Measurements from ENCODE around the gene METTL6.

DNA sequence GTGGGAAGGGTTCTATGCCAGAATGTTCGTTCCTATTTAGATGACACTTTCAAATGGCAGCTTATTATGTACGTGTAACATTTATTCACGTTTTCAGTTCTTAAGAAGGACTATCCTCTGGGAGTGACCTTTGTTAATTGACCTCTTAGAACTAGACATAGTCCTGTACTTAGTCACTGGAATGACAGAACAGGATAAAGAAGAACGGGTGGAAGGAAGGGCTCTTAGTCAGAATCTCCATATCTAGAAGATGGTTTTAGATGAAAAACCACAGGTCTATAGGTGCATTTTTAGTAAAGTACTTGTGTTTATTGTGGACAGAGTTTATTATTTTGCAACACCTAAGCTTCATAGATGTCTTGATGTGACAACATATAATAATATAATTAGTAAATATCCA lies 6.5 kb downstream of the METTL6 start:
- TF ChIP-seq, protein P1, sequence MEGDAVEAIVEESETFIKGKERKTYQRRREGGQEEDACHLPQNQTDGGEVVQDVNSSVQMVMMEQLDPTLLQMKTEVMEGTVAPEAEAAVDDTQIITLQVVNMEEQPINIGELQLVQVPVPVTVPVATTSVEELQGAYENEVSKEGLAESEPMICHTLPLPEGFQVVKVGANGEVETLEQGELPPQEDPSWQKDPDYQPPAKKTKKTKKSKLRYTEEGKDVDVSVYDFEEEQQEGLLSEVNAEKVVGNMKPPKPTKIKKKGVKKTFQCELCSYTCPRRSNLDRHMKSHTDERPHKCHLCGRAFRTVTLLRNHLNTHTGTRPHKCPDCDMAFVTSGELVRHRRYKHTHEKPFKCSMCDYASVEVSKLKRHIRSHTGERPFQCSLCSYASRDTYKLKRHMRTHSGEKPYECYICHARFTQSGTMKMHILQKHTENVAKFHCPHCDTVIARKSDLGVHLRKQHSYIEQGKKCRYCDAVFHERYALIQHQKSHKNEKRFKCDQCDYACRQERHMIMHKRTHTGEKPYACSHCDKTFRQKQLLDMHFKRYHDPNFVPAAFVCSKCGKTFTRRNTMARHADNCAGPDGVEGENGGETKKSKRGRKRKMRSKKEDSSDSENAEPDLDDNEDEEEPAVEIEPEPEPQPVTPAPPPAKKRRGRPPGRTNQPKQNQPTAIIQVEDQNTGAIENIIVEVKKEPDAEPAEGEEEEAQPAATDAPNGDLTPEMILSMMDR (IDR thresholded peaks at IDR 0.05): no peak
- TF ChIP-seq EZH2 (IDR thresholded peaks at IDR 0.05; ENCODE audit: borderline replicate concordance, insufficient read depth, low read depth, low read length, poor library complexity, severe bottlenecking): no peak

Data from B cell (primary cell).